SK-N-SH treated with all-trans-retinoic acid at 6 μM for 48 hours (cell line): ENCODE data around the gene LRRC17.
A peak's percentile ranks its signal among the peaks of the same experiment; 100 is the strongest.

Experiments
- ATAC-seq: fragments of 200-7000 bp; cut with Tn5 transposase; 3 replicates; pipeline ENCODE4 v1.9.1; 2020; ENCODE audit warnings: mild to moderate bottlenecking, moderate library complexity
- ARNTL ChIP-seq: fragments of 450-650 bp; formaldehyde crosslinking; IDR thresholded peaks from 2 replicates; pipeline ENCODE4 v1.5.0; 2020; ENCODE audit warnings: low read depth, mild to moderate bottlenecking, moderate library complexity, borderline replicate concordance
- BACH2 ChIP-seq: fragments of 250-450 bp; sonication (Bioruptor Pico); IDR thresholded peaks from 2 replicates; pipeline ENCODE4 v1.9.0; 2021; ENCODE audit warnings: mild to moderate bottlenecking, borderline replicate concordance
- CREB5 ChIP-seq: fragments of 250-450 bp; sonication (Bioruptor Pico); IDR thresholded peaks from 2 replicates; pipeline ENCODE4 v1.5.1; 2020; ENCODE audit warnings: low read depth, mild to moderate bottlenecking, moderate library complexity
- CSDC2 ChIP-seq: fragments of 250-450 bp; sonication (Bioruptor Pico); IDR thresholded peaks from 2 replicates; pipeline ENCODE4 v1.5.0; 2020; ENCODE audit warnings: mild to moderate bottlenecking, moderate library complexity
- CSRNP3 ChIP-seq: fragments of 250-450 bp; sonication (Bioruptor Pico); IDR thresholded peaks from 2 replicates; pipeline ENCODE4 v1.5.1; 2021; ENCODE audit warnings: mild to moderate bottlenecking, moderate library complexity
- ESRRG ChIP-seq: fragments of 250-450 bp; sonication (Bioruptor Pico); IDR thresholded peaks from 2 replicates; pipeline ENCODE4 v1.6.1; 2021; ENCODE audit warnings: mild to moderate bottlenecking
- GLIS3 ChIP-seq: fragments of 250-450 bp; sonication (Bioruptor Pico); IDR thresholded peaks from 2 replicates; pipeline ENCODE4 v1.5.0; 2020; ENCODE audit warnings: mild to moderate bottlenecking, moderate library complexity
- ISL1 ChIP-seq: fragments of 250-450 bp; sonication (Bioruptor Pico); IDR thresholded peaks from 2 replicates; pipeline ENCODE4 v2.1.2; 2022; ENCODE audit warnings: mild to moderate bottlenecking, moderate library complexity
- OSR1 ChIP-seq: fragments of 250-450 bp; sonication (Bioruptor Pico); IDR thresholded peaks from 2 replicates; pipeline ENCODE4 v1.8.0; 2022; ENCODE audit warnings: moderate library complexity, mild to moderate bottlenecking, inconsistent platforms
- PATZ1 ChIP-seq: fragments of 250-450 bp; sonication (Bioruptor Pico); IDR thresholded peaks from 2 replicates; pipeline ENCODE4 v1.8.0; 2020; ENCODE audit warnings: mild to moderate bottlenecking, moderate library complexity, borderline replicate concordance
- POU6F1 ChIP-seq: fragments of 250-450 bp; sonication (Bioruptor Pico); IDR thresholded peaks from 2 replicates; pipeline ENCODE4 v1.8.0; 2021; ENCODE audit warnings: low read depth, mild to moderate bottlenecking, moderate library complexity, borderline replicate concordance
- PPARA ChIP-seq: fragments of 250-450 bp; sonication (Bioruptor Pico); IDR thresholded peaks from 2 replicates; pipeline ENCODE4 v1.5.0; 2020; ENCODE audit warnings: mild to moderate bottlenecking, borderline replicate concordance
- RARB ChIP-seq: fragments of 250-450 bp; sonication (Bioruptor Pico); IDR thresholded peaks from 2 replicates; pipeline ENCODE4 v1.8.0; 2021; ENCODE audit warnings: mild to moderate bottlenecking, moderate library complexity
- SNAI2 ChIP-seq: fragments of 250-450 bp; sonication (Bioruptor Pico); IDR thresholded peaks from 2 replicates; pipeline ENCODE4 v1.5.0; 2020; ENCODE audit warnings: mild to moderate bottlenecking, moderate library complexity
- TCF4 ChIP-seq: fragments of 250-450 bp; sonication (Bioruptor Pico); IDR thresholded peaks from 2 replicates; pipeline ENCODE4 v1.8.0; 2021; ENCODE audit warnings: mild to moderate bottlenecking, moderate library complexity, borderline replicate concordance
- TOX ChIP-seq: fragments of 250-450 bp; sonication (Bioruptor Pico); IDR thresholded peaks from 2 replicates; pipeline ENCODE4 v1.8.0; 2021; ENCODE audit warnings: mild to moderate bottlenecking, moderate library complexity, borderline replicate concordance
- TSHZ2 ChIP-seq: fragments of 250-450 bp; sonication (Bioruptor Pico); IDR thresholded peaks from 2 replicates; pipeline ENCODE4 v1.5.0; 2020; ENCODE audit warnings: mild to moderate bottlenecking, moderate library complexity
- ZC3H10 ChIP-seq: fragments of 250-450 bp; sonication (Bioruptor Pico); IDR thresholded peaks from 2 replicates; pipeline ENCODE4 v1.5.1; 2021; ENCODE audit warnings: mild to moderate bottlenecking, moderate library complexity
- ZFP3 ChIP-seq: fragments of 250-450 bp; sonication (Bioruptor Pico); IDR thresholded peaks from 2 replicates; pipeline ENCODE4 v1.5.0; 2020; ENCODE audit warnings: mild to moderate bottlenecking, moderate library complexity
- ZFP30 ChIP-seq: fragments of 450-650 bp; formaldehyde crosslinking; IDR thresholded peaks from 2 replicates; pipeline ENCODE4 v1.5.0; 2022; ENCODE audit warnings: mild to moderate bottlenecking, moderate library complexity

LRRC17 gene

GRCh38 chr7:102925976-102926782 lies 13.4 kb downstream of the LRRC17 start (continued):
- TF ChIP-seq CREB5: peak; percentile 87; the same call in 1 of the 2 replicates
- peak; percentile 60; the same call in 1 of the 2 replicates for TF ChIP-seq TCF4 (CRISPR knock-in tag)
- no peak; the same call in none of the 2 replicates for TF ChIP-seq PATZ1 (CRISPR knock-in tag)
- TF ChIP-seq ZFP30 (CRISPR knock-in tag): no peak
- no peak for TF ChIP-seq OSR1 (CRISPR knock-in tag)
- TF ChIP-seq, all 23 proteins: peak for 7

GRCh38 chr7:102926783-102927140 lies 14.0 kb downstream of the LRRC17 start:
- ATAC-seq: peak; percentile 34
- TF ChIP-seq CREB5: no peak
- no peak for TF ChIP-seq OSR1 (CRISPR knock-in tag)
- TF ChIP-seq ZFP3: no peak
- peak; percentile 7; the same call in 1 of the 2 replicates for TF ChIP-seq SNAI2 (CRISPR knock-in tag)
- no peak for TF ChIP-seq TOX
- TF ChIP-seq ZC3H10: no peak
- TF ChIP-seq ARNTL (CRISPR knock-in tag): no peak

- ATAC-seq: peak; percentile 67
- TF ChIP-seq ISL1 (CRISPR knock-in tag) (peak; percentile 44; the same call in 1 of the 2 replicates), BACH2 (CRISPR knock-in tag) (no peak)
Observed at GRCh38 chr7:102927312-102927933, 14.6 kb downstream of the LRRC17 start.

- ATAC-seq: no peak
Observed at GRCh38 chr7:102931757-102932156, 19.0 kb downstream of the LRRC17 start.

More at GRCh38 chr7:102931757-102932156, 19.0 kb downstream of the LRRC17 start:
- no peak for TF ChIP-seq ESRRG
- TF ChIP-seq CSDC2: no peak
- TF ChIP-seq CSRNP3 (CRISPR knock-in tag): no peak
- TF ChIP-seq OSR1 (CRISPR knock-in tag): no peak
- no peak for TF ChIP-seq POU6F1 (CRISPR knock-in tag)
- no peak for TF ChIP-seq ZFP30 (CRISPR knock-in tag)
- TF ChIP-seq SNAI2 (CRISPR knock-in tag): no peak
- no peak for TF ChIP-seq GLIS3 (CRISPR knock-in tag)
- no peak for TF ChIP-seq ISL1 (CRISPR knock-in tag)
- no peak for TF ChIP-seq TSHZ2 (CRISPR knock-in tag)
- no peak for TF ChIP-seq ZC3H10
- no peak for TF ChIP-seq PPARA (CRISPR knock-in tag)
- TF ChIP-seq PATZ1 (CRISPR knock-in tag): no peak
- no peak for TF ChIP-seq RARB (CRISPR knock-in tag)
- TF ChIP-seq, all 23 proteins: peak for 0
